HG03565 (cell line): Measurements from ENCODE around the gene EPYC.

Experiments used
- ATAC-seq: cut with Tn5 transposase; IDR thresholded peaks from one replicate; pipeline ENCODE4 v1.9.1; 2021; ENCODE audit warnings: mild to moderate bottlenecking, moderate library complexity; ENCODE audit not compliant: unreplicated experiment

The EPYC gene

DNA sequence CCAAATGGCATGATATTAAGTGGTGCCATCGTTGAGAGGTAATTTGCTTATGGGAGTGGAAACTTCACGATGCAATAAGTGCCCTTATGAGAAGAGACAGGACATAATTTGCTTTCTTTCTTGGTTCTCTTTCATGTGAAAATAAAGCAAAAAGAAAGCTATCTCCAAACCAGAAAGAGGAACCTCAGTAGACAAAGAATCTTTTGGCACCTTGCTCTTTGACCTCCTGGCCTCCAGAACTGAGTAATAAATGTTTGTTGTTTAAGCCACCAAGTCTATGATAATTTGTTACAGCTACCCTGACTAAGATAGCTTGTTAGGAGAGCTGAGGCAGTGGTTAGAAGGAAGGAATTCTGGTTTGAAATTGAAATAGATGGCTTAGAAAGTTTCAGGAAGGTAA is 89.4 kb downstream of the EPYC start:
- ATAC-seq = no peak
